PC-3 (cell line): ENCODE results near the gene SH3PXD2B.

Source experiments
- CTCF ChIP-seq: fragments of 300-600 bp; sonication (generic); conservative IDR thresholded peaks from 2 replicates; pipeline ENCODE4 v1.5.1; 2017; ENCODE audit warnings: antibody characterized with exemption, low read depth, mild to moderate bottlenecking, low read length
- EZH2 ChIP-seq: fragments of 300-600 bp; sonication (generic); IDR thresholded peaks from one replicate; pipeline ENCODE4 v1.6.1; 2017; ENCODE audit warnings: antibody characterized with exemption, mild to moderate bottlenecking, low read length; ENCODE audit not compliant: unreplicated experiment
- EZH2phosphoT487 ChIP-seq: fragments of 300-600 bp; sonication (generic); IDR thresholded peaks from 2 replicates; pipeline ENCODE4 v1.6.1; 2018; ENCODE audit warnings: mild to moderate bottlenecking, antibody characterized with exemption, low read length, borderline replicate concordance

GRCh38 chr5:172488221-172488620, 33.9 kb upstream of the SH3PXD2B start:
- TF ChIP-seq EZH2 (no peak), CTCF (no peak), EZH2phosphoT487 (no peak)
